NCI-H774 (cell line): ENCODE data around the gene MRGPRG.
"Not testable (repeated sequence)": the region's sequence is repeated elsewhere in the genome, so short reads cannot be mapped to it uniquely, and the experiment has no call there.

Source experiments
- DNase-seq: peaks from one replicate; lab custom pipeline; 2025; lab: John Stamatoyannopoulos, UW

The MRGPRG gene

GRCh38 chr11:3174387-3174786, 44.2 kb downstream of the MRGPRG start:
- DNase-seq, result no peak

DNA sequence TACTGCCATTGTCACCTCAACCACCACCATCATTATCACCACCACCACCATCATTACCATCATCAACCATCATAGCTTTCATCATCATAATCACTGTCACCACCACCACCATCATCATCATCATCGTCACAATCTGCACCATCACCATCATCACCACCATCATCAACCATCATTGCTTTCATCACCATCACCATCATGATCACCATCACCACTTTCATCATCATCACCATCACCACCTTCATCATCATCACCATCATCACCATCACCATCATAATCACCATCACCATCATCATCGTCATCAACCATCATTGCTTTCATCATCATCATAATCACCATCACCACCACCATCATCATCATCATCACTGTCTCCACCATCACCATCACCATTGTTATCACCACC, 44.8 kb downstream of the MRGPRG start:
- DNase-seq, result no peak

- DNase-seq, result no peak
These were observed 46.6 kb downstream of the MRGPRG start for GRCh38 chr11:3171931-3172560.

DNA sequence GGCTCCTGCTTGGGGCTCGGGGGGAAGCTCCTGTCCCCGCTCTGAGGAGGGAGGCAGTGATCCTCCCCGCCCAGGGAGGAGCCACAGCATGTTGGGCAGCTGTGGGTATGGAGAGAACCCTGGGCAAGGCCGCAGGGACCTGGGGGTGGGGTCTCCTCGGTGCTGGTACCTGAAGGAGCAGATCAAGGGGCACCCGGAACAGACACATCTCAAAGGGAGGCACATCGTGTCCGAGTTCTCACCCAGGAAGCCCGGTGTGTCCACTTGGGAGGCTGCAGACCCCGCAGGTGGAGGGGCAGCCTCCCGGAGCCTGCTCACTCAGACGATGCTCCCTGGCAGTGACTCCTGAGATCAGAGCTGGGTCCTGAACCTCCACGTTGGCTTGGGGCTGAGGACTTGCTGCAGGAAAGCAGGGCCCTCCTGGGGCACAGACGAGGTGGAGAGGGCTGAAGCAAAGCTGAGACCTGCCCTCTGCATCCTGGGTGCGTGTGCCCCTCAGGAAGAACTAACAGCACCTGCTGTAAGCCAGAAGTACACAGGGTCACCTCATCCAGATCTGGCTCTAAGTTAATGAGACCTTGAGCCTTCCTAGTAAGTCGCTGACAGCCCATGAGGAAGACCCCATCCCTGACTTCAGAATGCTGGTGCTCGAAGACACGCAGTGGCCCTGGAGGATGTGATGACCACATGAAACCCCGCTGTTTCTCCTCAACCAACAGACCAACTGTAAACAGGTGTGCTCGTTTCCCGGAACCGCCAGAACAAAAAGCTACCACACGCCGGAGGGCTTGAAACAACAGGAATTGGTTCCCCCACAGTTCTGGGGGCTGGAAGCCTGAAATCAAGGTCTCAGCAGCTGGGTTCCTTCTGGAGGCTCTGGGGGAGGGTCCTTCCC, 47.6 kb downstream of the MRGPRG start:
- no peak for DNase-seq

DNA sequence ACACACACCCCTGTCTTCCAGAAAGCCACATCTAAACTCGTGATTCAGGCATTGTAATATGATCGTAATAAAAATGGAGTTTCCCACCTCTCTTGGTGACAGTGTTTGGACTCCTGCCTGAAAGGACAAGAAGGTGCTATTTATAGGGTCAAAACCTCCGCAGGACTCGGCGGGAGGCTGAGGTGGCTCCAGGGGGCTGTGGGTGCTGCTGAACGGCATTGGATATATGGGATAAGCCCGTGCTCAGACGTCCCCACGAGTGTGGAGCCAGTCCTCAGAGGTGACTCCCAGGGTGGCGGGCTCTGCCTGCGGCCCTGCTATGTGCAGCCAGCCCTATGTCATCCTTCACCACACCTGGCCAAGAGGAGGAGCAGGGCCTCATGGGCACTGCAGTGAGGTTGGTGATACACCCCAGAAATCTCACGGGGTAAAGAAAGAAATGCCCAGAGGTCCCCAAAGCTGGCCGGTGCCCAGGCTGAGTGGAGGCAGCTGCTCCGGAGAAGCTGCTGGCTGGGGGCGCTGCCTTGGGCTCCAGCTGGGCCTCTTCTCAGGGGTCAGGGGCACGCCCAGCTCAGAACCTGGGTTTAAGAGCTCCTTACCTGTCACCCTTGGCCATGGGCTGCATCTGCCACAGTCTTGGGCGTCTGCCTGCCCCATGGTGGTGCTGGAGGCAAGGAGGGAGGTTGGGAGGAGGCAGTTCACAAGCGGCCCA, 48.4 kb downstream of the MRGPRG start:
- DNase-seq, result no peak

DNA sequence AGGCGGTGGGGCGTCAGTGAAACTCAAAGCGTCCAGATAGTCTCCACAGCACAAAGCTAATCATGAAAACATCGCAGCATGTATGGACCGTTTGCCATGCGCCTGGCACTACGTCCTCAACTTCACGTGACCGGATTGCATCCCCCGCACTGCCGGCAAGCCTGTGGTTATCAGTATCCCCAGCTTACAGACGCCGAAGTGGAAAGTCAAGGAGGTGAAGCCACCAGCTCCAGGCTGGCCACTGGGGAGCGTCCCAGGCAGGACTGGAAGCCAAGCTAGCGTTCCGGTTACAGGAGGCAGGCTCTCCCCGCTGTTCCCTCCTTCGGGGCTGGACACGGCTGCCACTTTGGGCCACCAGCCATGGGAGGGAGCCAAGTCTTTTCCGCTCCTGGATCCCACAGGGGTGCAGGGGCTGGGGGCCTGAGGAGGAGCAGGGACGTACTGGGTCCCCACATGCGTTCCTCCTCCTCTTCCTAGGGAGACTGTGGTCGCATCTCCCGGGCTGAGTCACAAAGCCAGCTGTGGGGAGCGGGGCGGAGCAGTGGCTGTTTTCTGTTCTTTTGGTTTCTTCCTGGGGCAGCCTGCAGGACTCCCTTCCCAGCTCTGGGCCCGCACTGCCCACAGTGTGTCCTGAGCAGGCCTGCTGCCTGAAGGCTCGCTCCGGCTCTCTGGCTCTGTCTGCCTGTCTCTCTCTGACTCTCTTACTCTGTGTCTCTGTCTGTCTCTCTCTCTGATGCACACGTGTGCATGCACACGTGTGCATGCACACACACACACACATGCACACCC, 49.2 kb downstream of the MRGPRG start:
- DNase-seq, result no peak

DNA sequence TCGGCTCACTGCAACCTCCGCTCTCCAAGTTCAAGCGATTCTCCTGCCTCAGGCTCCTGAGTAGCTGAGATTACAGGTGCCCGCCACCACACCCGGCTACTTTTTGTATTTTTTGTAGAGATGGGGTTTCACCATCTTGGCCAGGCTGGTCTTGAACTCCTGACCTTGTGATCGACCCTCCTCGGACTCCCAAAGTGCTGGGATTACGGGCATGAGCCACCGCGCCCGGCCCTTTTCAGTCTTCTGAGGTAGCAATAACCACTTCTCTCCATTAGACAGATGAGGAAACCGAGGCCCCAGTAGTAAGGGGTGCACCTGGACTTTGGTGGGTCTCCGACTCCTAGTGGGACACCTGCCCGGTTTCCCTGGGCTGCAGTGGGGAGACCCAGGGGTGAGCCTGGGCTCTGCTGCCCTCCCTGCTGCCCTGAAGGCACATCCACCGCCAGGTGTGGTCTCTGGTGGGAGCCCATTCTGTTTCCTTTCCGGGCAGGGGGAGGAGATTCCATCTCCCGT, 49.8 kb downstream of the MRGPRG start:
- DNase-seq, result not testable (repeated sequence)
